HFFc6 (cell line): ENCODE results near the gene HRCT1. TPM values are rescaled to one million over a fixed set of nuclear protein-coding genes. Genes with fewer than 3 reads are reported as not detected.
"Not testable (repeated sequence)": the region's sequence is repeated elsewhere in the genome, so short reads cannot be mapped to it uniquely, and the experiment has no call there.

Experiments used
- DNase-seq: peaks from one replicate; pipeline ENCODE4 v3.0.0-alpha.2; 2018
- H3K27ac Mint-ChIP-seq: 2 replicates; pipeline ENCODE4 v1.8.0; 2020; ENCODE audit warnings: mild to moderate bottlenecking, mixed read lengths
- H3K27me3 Mint-ChIP-seq: 2 replicates; pipeline ENCODE4 v1.8.0; 2021; ENCODE audit warnings: mild to moderate bottlenecking, moderate library complexity, mixed read lengths; ENCODE audit not compliant: insufficient read depth
- H3K36me3 Mint-ChIP-seq: 2 replicates; pipeline ENCODE4 v1.8.0; 2021; ENCODE audit warnings: low read depth, mixed read lengths
- H3K4me1 Mint-ChIP-seq: 2 replicates; pipeline ENCODE4 v1.8.0; 2020; ENCODE audit warnings: low read depth, mixed read lengths
- H3K4me3 Mint-ChIP-seq: 2 replicates; pipeline ENCODE4 v1.8.0; 2020; ENCODE audit warnings: mild to moderate bottlenecking, moderate library complexity, mixed read lengths
- H3K9me3 Mint-ChIP-seq: 2 replicates; pipeline ENCODE4 v1.8.0; 2020; ENCODE audit warnings: mild to moderate bottlenecking, mixed read lengths
- CTCF ChIP-seq: fragments of 200-600 bp; sonication (generic); IDR thresholded peaks from 2 replicates; pipeline ENCODE4 v1.5.0; 2021; ENCODE audit warnings: antibody characterized with exemption, mild to moderate bottlenecking
- total RNA-seq, 6 experiments: library from RNA; stranded (reverse); fragmentation: NEBNext Ultra II Directional; extraction: Animal tissue kit (Norgen Biotek cat#: 25700); gene quantifications; 2 replicates in 1 of 6; 3 replicates in 5 of 6; pipeline ENCODE4 v1.2.3, GENCODE V29; 2021

HRCT1 gene
- total RNA-seq, 6 experiments from 2014 or later: 2.5 to 4.1 (median 3.3) TPM

GRCh38 chr9:35909687-35910612 lies 3.9 kb downstream of the HRCT1 start:
- peak overlapping the region; percentile 52 for H3K27ac Mint-ChIP-seq
- DNase-seq: no peak
- H3K4me1 Mint-ChIP-seq: peaks cover 60% of the 10 kb centered on the region
- no peaks in the 10 kb centered on the region for H3K36me3 Mint-ChIP-seq
- H3K9me3 Mint-ChIP-seq: no peaks in the 10 kb centered on the region
- H3K27me3 Mint-ChIP-seq: peaks cover 2% of the 10 kb centered on the region
- no peak for TF ChIP-seq CTCF
- H3K4me3 Mint-ChIP-seq: no peak overlapping the region

DNA sequence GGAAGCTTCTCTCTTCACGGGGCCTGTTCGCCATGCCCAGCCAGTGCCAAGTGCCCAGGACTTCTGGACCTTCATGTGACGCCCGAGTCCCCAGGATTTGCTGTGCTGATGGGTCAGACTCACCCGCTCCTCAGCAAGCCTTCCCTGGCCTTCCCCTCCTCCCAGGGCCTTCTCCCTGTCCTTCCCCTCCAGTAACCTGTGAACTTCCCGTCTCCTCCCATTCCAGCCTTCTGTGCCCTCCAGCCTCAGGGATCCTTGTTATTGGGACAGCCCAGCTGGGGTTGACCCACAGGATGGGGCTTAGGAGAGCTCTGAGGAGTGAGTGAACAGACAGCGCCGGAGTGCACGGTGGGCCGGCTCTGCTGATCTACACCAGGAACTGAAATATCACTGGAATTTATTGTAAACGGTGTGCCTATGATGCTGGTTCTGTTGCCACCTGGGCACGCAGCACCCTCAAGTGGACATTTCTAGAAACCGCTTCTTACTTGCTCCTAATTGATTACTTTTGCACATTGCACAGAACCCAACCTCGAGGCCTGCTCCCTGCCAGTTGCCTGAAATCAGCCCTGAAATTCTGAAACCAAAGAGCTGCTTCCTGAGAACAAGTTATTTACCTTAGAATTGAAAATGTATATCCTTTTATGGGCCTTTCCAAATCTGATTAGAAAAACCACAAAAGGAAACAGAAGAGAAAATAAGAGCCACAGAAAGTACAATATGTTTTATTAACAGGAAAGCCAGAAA lies 4.8 kb downstream of the HRCT1 start:
- Mint-ChIP-seq H3K36me3 (no peaks in the 10 kb centered on the region), H3K27ac (peak overlapping the region; percentile 79)
- peak; percentile 79 for TF ChIP-seq CTCF

DNA sequence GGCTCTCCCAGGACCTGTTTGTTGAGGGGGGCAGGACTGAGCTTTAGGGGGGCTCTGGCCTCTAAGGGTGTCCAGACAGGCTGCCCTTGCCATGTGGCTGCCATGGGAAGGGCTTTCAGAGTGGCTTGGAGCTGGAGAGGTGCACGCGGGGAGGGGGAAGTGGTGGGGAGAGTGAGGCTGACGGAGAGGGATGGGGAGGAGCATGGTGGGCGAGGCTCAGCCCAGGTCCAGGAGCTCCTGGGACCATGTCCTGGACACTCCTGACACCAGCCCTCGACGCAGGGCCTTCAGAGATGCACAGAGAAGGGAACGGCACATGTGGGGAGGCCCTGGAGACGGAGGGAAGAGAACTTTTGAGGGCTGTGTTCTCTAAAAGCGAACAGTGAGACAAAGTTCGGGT lies 5.7 kb downstream of the HRCT1 start:
- Mint-ChIP-seq H3K36me3 (no peaks in the 10 kb centered on the region), H3K4me3 (no peak overlapping the region), H3K9me3 (no peaks in the 10 kb centered on the region), H3K27me3 (peaks cover 2% of the 10 kb centered on the region), H3K27ac (no peak overlapping the region), H3K4me1 (peaks cover 43% of the 10 kb centered on the region)
- no peak for TF ChIP-seq CTCF
- DNase-seq: no peak

More for the DNA sequence above, 4.8 kb downstream of the HRCT1 start:
- H3K4me3 Mint-ChIP-seq: no peak overlapping the region
- DNase-seq: peak; percentile 39
- peaks cover 52% of the 10 kb centered on the region for H3K4me1 Mint-ChIP-seq
- peaks cover 2% of the 10 kb centered on the region for H3K27me3 Mint-ChIP-seq
- no peaks in the 10 kb centered on the region for H3K9me3 Mint-ChIP-seq

GRCh38 chr9:35912791-35913400 lies 6.9 kb downstream of the HRCT1 start:
- no peak for DNase-seq
- Mint-ChIP-seq H3K4me3 (no peak overlapping the region), H3K4me1 (peaks cover 31% of the 10 kb centered on the region), H3K27me3 (peaks cover 2% of the 10 kb centered on the region), H3K36me3 (no peaks in the 10 kb centered on the region), H3K9me3 (no peaks in the 10 kb centered on the region), H3K27ac (no peak overlapping the region)
- TF ChIP-seq CTCF: no peak

- H3K4me1 Mint-ChIP-seq: peaks cover 26% of the 10 kb centered on the region
- H3K27ac Mint-ChIP-seq, H3K36me3 Mint-ChIP-seq, DNase-seq, H3K27me3 Mint-ChIP-seq, H3K9me3 Mint-ChIP-seq, H3K4me3 Mint-ChIP-seq: not testable (repeated sequence)
Observed at GRCh38 chr9:35913429-35913828, 7.4 kb downstream of the HRCT1 start.
